K562 (cell line): ENCODE measurements around the gene FASTK. TPM values are rescaled to one million over a fixed set of nuclear protein-coding genes. Genes with fewer than 3 reads are reported as not detected.

Source experiments
- AFF1 ChIP-seq, 2 experiments: fragments of 450-650 bp; IDR thresholded peaks; 2 replicates each; pipeline ENCODE4 v1.6.1; 2018; ENCODE audit warnings: mild to moderate bottlenecking in 2 of 2, low read depth in 1 of 2; ENCODE audit not compliant: partially characterized antibody in 2 of 2
- CHAMP1 ChIP-seq: fragments of 450-650 bp; IDR thresholded peaks from 2 replicates; pipeline ENCODE4 v1.6.1; 2016; ENCODE audit warnings: mild to moderate bottlenecking
- CTCFL ChIP-seq: IDR thresholded peaks from 2 replicates; pipeline ENCODE4 v1.6.1; 2011; ENCODE audit warnings: borderline replicate concordance, low read depth, mild to moderate bottlenecking, moderate library complexity, low read length; ENCODE audit not compliant: insufficient read depth, poor library complexity, severe bottlenecking
- E2F3 ChIP-seq: fragments of 250-450 bp; sonication (Bioruptor Pico); IDR thresholded peaks from 2 replicates; pipeline ENCODE4 v1.4.0; 2020; ENCODE audit warnings: mild to moderate bottlenecking
- HMG20B ChIP-seq: fragments of 250-450 bp; sonication (Bioruptor Pico); IDR thresholded peaks from 2 replicates; pipeline ENCODE4 v1.5.0; 2021; ENCODE audit warnings: mild to moderate bottlenecking
- KAT7 ChIP-seq: sonication (generic); formaldehyde crosslinking; IDR thresholded peaks from 2 replicates; pipeline ENCODE4 v1.8.0; 2022; ENCODE audit warnings: missing genetic modification reagents, mild to moderate bottlenecking, borderline replicate concordance
- LCOR ChIP-seq: sonication (generic); formaldehyde crosslinking; IDR thresholded peaks from 2 replicates; pipeline ENCODE4 v1.8.0; 2022; ENCODE audit warnings: mild to moderate bottlenecking, missing genetic modification reagents
- PPARD ChIP-seq: fragments of 250-450 bp; sonication (Bioruptor Pico); IDR thresholded peaks from 2 replicates; pipeline ENCODE4 v1.8.0; 2022; ENCODE audit warnings: inconsistent platforms, mild to moderate bottlenecking, moderate library complexity
- PRPF4 ChIP-seq: fragments of 200-400 bp; formaldehyde crosslinking; IDR thresholded peaks from one replicate; pipeline ENCODE4 v1.6.1; 2017; ENCODE audit warnings: low read length, low read depth, mild to moderate bottlenecking; ENCODE audit not compliant: insufficient read depth, poor library complexity, severe bottlenecking
- RBM39 ChIP-seq: fragments of 200-400 bp; formaldehyde crosslinking; optimal IDR thresholded peaks from 2 replicates; pipeline ENCODE3; 2018; ENCODE audit warnings: low read depth, low read length
- TARDBP ChIP-seq: fragments of 450-650 bp; IDR thresholded peaks from 2 replicates; pipeline ENCODE4 v1.6.1; 2016
- UBTF ChIP-seq, 2 experiments: IDR thresholded peaks; 2 replicates each; pipeline ENCODE4 v1.6.1; 2012; ENCODE audit warnings: improper control_type of control experiment in 2 of 2, low read depth in 2 of 2, low read length in 2 of 2, borderline replicate concordance in 1 of 2
- ZFP36 ChIP-seq: fragments of 150-350 bp; IDR thresholded peaks from 2 replicates; pipeline ENCODE4 v1.6.1; 2018; ENCODE audit warnings: low read length, low read depth; ENCODE audit not compliant: partially characterized antibody
- ZNF24 ChIP-seq: fragments of 450-650 bp; IDR thresholded peaks from 2 replicates; pipeline ENCODE4 v1.6.1; 2016
- polyA plus RNA-seq, 8 experiments: library from polyadenylated mRNA; depleted of rRNA in 4 of 8; stranded (reverse) in 5 of 8; unstranded in 3 of 8; fragments of >200 nt; fragmentation: Nextera tagmentation in 2 of 8; fragmentation: Illumina TruSeq in 1 of 8; extraction: Ambion mirVana in 2 of 8; extraction: Trizol in 1 of 8; gene quantifications; 2 replicates each; pipeline versions ENCODE4 v1.2.1 to v1.2.3, GENCODE V29; 2011 to 2014; ENCODE audit warnings: inconsistent platforms in 1 of 8, missing spikeins in 1 of 8
- total RNA-seq, 7 experiments: library from RNA; depleted of rRNA in 6 of 7; stranded (reverse); fragments of >200 nt in 6 of 7; fragmentation: Illumina TruSeq in 2 of 7; extraction: Trizol in 2 of 7; gene quantifications; 2 replicates each; pipeline versions ENCODE4 v1.2.1 to v1.2.3, GENCODE V29; 2011 to 2021; ENCODE audit warnings: low replicate concordance in 1 of 7

Gene FASTK
- total and polyA plus RNA-seq, 9 of the 15 experiments (the other 6 are each of a cell fraction or from before 2014, with no cell fraction given): 0.51 to 150 (median 48.2) TPM

GRCh38 chr7:151058781-151059366 is 21.7 kb downstream of the FASTK start (continued):
- TF ChIP-seq AFF1 (IDR thresholded peaks at IDR 0.05; ENCODE audit: low read depth in 1 of 2, partially characterized antibody in 2 of 2) (peak in 1 of 2 experiments; percentile 27), UBTF (IDR thresholded peaks at IDR 0.05; ENCODE audit: borderline replicate concordance in 1 of 2, low read depth in 2 of 2, low read length in 2 of 2) (0 out of 4 replicates have a peak, but pooled peaks of 1 of the 2 experiments have one; percentile 16), LCOR (no peak; the same call in 1 of the 2 replicates), PPARD (CRISPR knock-in tag) (no peak), PRPF4 (no peak), ZFP36 (no peak), CHAMP1 (no peak), KAT7 (CRISPR knock-in tag) (peak; percentile 42; the same call in 1 of the 2 replicates), E2F3 (CRISPR knock-in tag) (0 out of 2 replicates have a peak, but pooled peaks have one; percentile 13), CTCFL (no peak), ZNF24 (no peak), HMG20B (peak; percentile 60; the same call in 1 of the 2 replicates), RBM39 (no peak), TARDBP (no peak)
